HCT116 (cell line): ENCODE measurements around the gene PDCD5. TPM values are rescaled to one million over a fixed set of nuclear protein-coding genes. Genes with fewer than 3 reads are reported as not detected.

Experiments used
- ATAC-seq: fragments of 200-7000 bp; cut with Tn5 transposase; 2 replicates; pipeline ENCODE4 v1.9.1; 2020; ENCODE audit warnings: mild to moderate bottlenecking, moderate library complexity
- BruUV-seq: library from RNA; stranded (reverse); fragments of 400-500 nt; replicated peaks from 2 replicates; lab custom pipeline; 2021; lab: Mats Ljungman, UMichigan
- CTCF ChIA-PET: fragments of 300-600 bp; sonication (Branson Sonifier 250); formaldehyde crosslinking; loops from one replicate; lab custom pipeline; 2021; ENCODE audit warnings: antibody characterized with exemption; lab: Charles Lee
- POLR2A ChIA-PET: fragments of 300-600, 350-600 bp; sonication (Branson Sonifier 250); formaldehyde crosslinking; loops from one replicate; lab custom pipeline; 2021; ENCODE audit warnings: antibody characterized with exemption; lab: Charles Lee
- RAD21 ChIA-PET, 2 experiments: fragments of 300-600 bp; sonication (Branson Sonifier 250); formaldehyde crosslinking; loops; one replicate each; lab custom pipeline; 2023; ENCODE audit warnings: low total read pairs in 2 of 2; ENCODE audit not compliant: uncharacterized antibody in 2 of 2, unreplicated experiment in 2 of 2, low non-redundant PET in 1 of 2; lab: Charles Lee
- DNase-seq: peaks from one replicate; pipeline ENCODE4 v3.0.0-alpha.2; 2010; ENCODE audit warnings: low read depth, low spot score
- H2AFZ ChIP-seq: fragments of 200-600 bp; shearing (Covaris generic), sonication (generic); 2 replicates; pipeline ENCODE4 v1.6.1; 2017; ENCODE audit warnings: low read depth, mixed run types, mixed read lengths, antibody characterized with exemption, low read length; ENCODE audit not compliant: poor library complexity, severe bottlenecking
- H3K27ac ChIP-seq: 2 replicates; pipeline ENCODE4 v1.5.1; 2012; ENCODE audit warnings: low read depth, low read length
- H3K27me3 ChIP-seq: fragments of 200-600 bp; sonication (generic); 2 replicates; pipeline ENCODE4 v1.6.1; 2016; ENCODE audit warnings: mixed run types, low read length, mixed read lengths; ENCODE audit not compliant: insufficient read depth
- H3K36me3 ChIP-seq, 2 experiments: fragments of 200-500 bp in 1 of 2; fragments of 200-600 bp in 1 of 2; sonication (Bioruptor generic) in 1 of 2; sonication (generic) in 1 of 2; 2 replicates each; pipeline versions ENCODE4 v1.5.1 to v1.6.1; 2014 to 2016; ENCODE audit warnings: low read length in 2 of 2, inconsistent platforms in 1 of 2, mixed read lengths in 1 of 2, mixed run types in 1 of 2; ENCODE audit not compliant: insufficient read depth in 2 of 2, control insufficient read depth in 1 of 2
- H3K4me1 ChIP-seq, 2 experiments: fragments of 200-600 bp in 1 of 2; sonication (generic) in 1 of 2; 2 replicates each; pipeline versions ENCODE4 v1.5.1 to v1.6.1; 2012 to 2017; ENCODE audit warnings: low read length in 2 of 2, inconsistent platforms in 1 of 2, mild to moderate bottlenecking in 1 of 2, mixed read lengths in 1 of 2, mixed run types in 1 of 2, moderate library complexity in 1 of 2; ENCODE audit not compliant: insufficient read depth in 2 of 2, control insufficient read depth in 1 of 2
- H3K4me2 ChIP-seq: fragments of 200-600 bp; sonication (generic); 2 replicates; pipeline ENCODE4 v1.6.1; 2017; ENCODE audit warnings: mixed run types, low read length, mixed read lengths
- H3K4me3 ChIP-seq, 2 experiments: fragments of 200-600 bp in 1 of 2; sonication (generic) in 1 of 2; replicated peaks in 1 of 2; 2 replicates each; pipeline ENCODE4 v1.5.1; 2011 to 2016; ENCODE audit warnings: low read length in 2 of 2, control low read depth in 1 of 2, low read depth in 1 of 2, mild to moderate bottlenecking in 1 of 2, mixed read lengths in 1 of 2, mixed run types in 1 of 2
- H3K79me2 ChIP-seq: fragments of 200-600 bp; sonication (generic); 2 replicates; pipeline ENCODE4 v1.6.1; 2017; ENCODE audit warnings: mild to moderate bottlenecking, mixed run types, low read length, moderate library complexity, mixed read lengths; ENCODE audit not compliant: insufficient read depth
- H3K9ac ChIP-seq: fragments of 200-600 bp; sonication (generic); 2 replicates; pipeline ENCODE4 v1.6.1; 2016; ENCODE audit warnings: low read length, mixed read lengths
- H3K9me2 ChIP-seq: fragments of 200-600 bp; sonication (generic), shearing (Covaris generic); 2 replicates; pipeline ENCODE4 v1.6.1; 2017; ENCODE audit warnings: mixed run types, mild to moderate bottlenecking, moderate library complexity; ENCODE audit not compliant: insufficient read depth
- H3K9me3 ChIP-seq, 2 experiments: fragments of 200-500 bp in 1 of 2; fragments of 200-600 bp in 1 of 2; sonication (Bioruptor generic) in 1 of 2; sonication (generic) in 1 of 2; 2 replicates each; pipeline ENCODE4 v1.6.1; 2014 to 2017; ENCODE audit warnings: low read length in 2 of 2, mixed read lengths in 2 of 2, inconsistent platforms in 1 of 2, low read depth in 1 of 2, mild to moderate bottlenecking in 1 of 2, mixed run types in 1 of 2, moderate library complexity in 1 of 2; ENCODE audit not compliant: control insufficient read depth in 1 of 2, insufficient read depth in 1 of 2
- H4K20me1 ChIP-seq: fragments of 200-600 bp; sonication (generic), shearing (Covaris generic); 2 replicates; pipeline ENCODE4 v1.6.1; 2017; ENCODE audit warnings: mixed run types, mild to moderate bottlenecking, moderate library complexity; ENCODE audit not compliant: insufficient read depth
- CBX3 ChIP-seq: IDR thresholded peaks from 2 replicates; pipeline ENCODE4 v1.6.1; 2012; ENCODE audit warnings: low read depth
- CEBPB ChIP-seq: IDR thresholded peaks from 2 replicates; pipeline ENCODE4 v1.6.1; 2012; ENCODE audit warnings: low read depth
- EGR1 ChIP-seq: IDR thresholded peaks from 2 replicates; pipeline ENCODE4 v1.6.1; 2012; ENCODE audit warnings: low read depth
- ELF1 ChIP-seq: IDR thresholded peaks from 2 replicates; pipeline ENCODE4 v1.6.1; 2012; ENCODE audit warnings: low read depth, borderline replicate concordance
- EZH2 ChIP-seq: fragments of 200-600 bp; sonication (generic); IDR thresholded peaks from 2 replicates; pipeline ENCODE4 v1.6.1; 2017; ENCODE audit warnings: antibody characterized with exemption, mixed run types
- FOSL1 ChIP-seq: IDR thresholded peaks from 2 replicates; pipeline ENCODE4 v1.6.1; 2012; ENCODE audit warnings: low read depth
- POLR2AphosphoS5 ChIP-seq: IDR thresholded peaks from 2 replicates; pipeline ENCODE4 v1.6.1; 2011; ENCODE audit warnings: mild to moderate bottlenecking, low read depth, low read length, moderate library complexity
- SIN3A ChIP-seq: IDR thresholded peaks from 2 replicates; pipeline ENCODE4 v1.6.1; 2012; ENCODE audit warnings: low read depth
- SRF ChIP-seq: IDR thresholded peaks from 2 replicates; pipeline ENCODE4 v1.6.1; 2012; ENCODE audit warnings: low read depth
- TCF7L2 ChIP-seq: IDR thresholded peaks from 2 replicates; pipeline ENCODE4 v1.7.0; 2011; ENCODE audit warnings: borderline replicate concordance, inconsistent platforms; ENCODE audit not compliant: insufficient read depth, insufficient read length; ENCODE audit errors: extremely low read depth
- YY1 ChIP-seq: IDR thresholded peaks from 2 replicates; pipeline ENCODE4 v1.6.1; 2011; ENCODE audit warnings: low read length, low read depth, moderate library complexity, mild to moderate bottlenecking; ENCODE audit not compliant: insufficient replicate concordance; ENCODE audit errors: extremely low read depth
- ZFX ChIP-seq: fragments of 450-650 bp; IDR thresholded peaks from 2 replicates; pipeline ENCODE4 v1.6.1; 2017
- ZNF274 ChIP-seq: fragments of 200-500 bp; sonication (Bioruptor generic); IDR thresholded peaks from 2 replicates; pipeline ENCODE4 v1.6.1; 2014; ENCODE audit warnings: mild to moderate bottlenecking, low read depth, low read length, inconsistent platforms
- intact Hi-C: fragments of 100-400 bp; cut with micrococcal nuclease; formaldehyde crosslinking; loops from 2 replicates; pipeline ENCODE4 v1.10.0; 2022
- total RNA-seq: library from RNA; stranded (reverse); gene quantifications from one replicate; pipeline ENCODE4 v1.2.1, GENCODE V29; 2021; ENCODE audit not compliant: unreplicated experiment
- TF ChIP-seq, protein P1 (sequence below): IDR thresholded peaks from 2 replicates; pipeline ENCODE4 v1.6.1; 2012
- TF ChIP-seq, protein P2 (sequence below), 3 experiments: fragments of 200-600 bp in 1 of 3; sonication (generic) in 1 of 3; IDR thresholded peaks in 2 of 3; conservative IDR thresholded peaks in 1 of 3; 2 replicates each; pipeline ENCODE4 v1.5.1; 2012 to 2017; ENCODE audit warnings: low read depth in 2 of 3, low read length in 2 of 3, antibody characterized with exemption in 1 of 3, borderline replicate concordance in 1 of 3, control low read depth in 1 of 3, mild to moderate bottlenecking in 1 of 3, mixed read lengths in 1 of 3, mixed run types in 1 of 3, moderate library complexity in 1 of 3; ENCODE audit not compliant: insufficient read depth in 1 of 3
- TF ChIP-seq, protein P3 (sequence below): IDR thresholded peaks from 2 replicates; pipeline ENCODE4 v1.6.1; 2012; ENCODE audit warnings: low read depth
- TF ChIP-seq, protein P4 (sequence below): IDR thresholded peaks from 2 replicates; pipeline ENCODE4 v1.6.1; 2011; ENCODE audit warnings: mild to moderate bottlenecking, low read length, moderate library complexity; ENCODE audit not compliant: insufficient replicate concordance; ENCODE audit errors: extremely low read depth

PDCD5 gene
- total RNA-seq, 1 experiment from 2014 or later = 143 TPM

DNA sequence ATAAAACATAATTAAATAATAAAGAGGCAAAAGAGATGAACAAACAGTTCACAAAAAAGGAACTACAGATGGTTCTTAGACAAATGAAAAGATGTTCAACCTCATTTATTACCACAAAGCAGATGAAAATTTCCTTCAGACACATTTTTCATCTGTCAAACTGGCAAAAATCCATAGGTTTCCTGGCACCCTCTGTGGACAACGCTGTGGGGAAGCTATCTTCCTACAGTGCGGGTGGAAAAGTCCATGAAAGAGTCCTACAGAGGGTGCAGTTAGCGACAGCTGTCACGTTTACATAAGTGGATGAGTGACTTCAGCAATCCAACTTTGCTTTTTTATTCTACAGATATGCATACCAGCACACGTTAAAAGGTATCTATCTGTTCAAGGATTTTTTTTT, 30.3 kb upstream of the PDCD5 start:
- CTCF ChIA-PET = no interaction called here
- POLR2A ChIA-PET = no interaction called here
- Histone ChIP-seq H3K27me3 (no peaks in the 10 kb centered on the region), H3K9me2 (no peaks in the 10 kb centered on the region), H3K79me2 (no peaks in the 10 kb centered on the region), H3K36me3 (no peaks in the 10 kb centered on the region), H3K4me3 (no peak overlapping the region), H3K4me1 (no peaks in the 10 kb centered on the region), H3K4me2 (no peak overlapping the region), H4K20me1 (no peaks in the 10 kb centered on the region), H3K27ac (no peak overlapping the region), H2AFZ (no peak overlapping the region), H3K9me3 (no peaks in the 10 kb centered on the region), H3K9ac (no peak overlapping the region)
- DNase-seq = no peak
- TF ChIP-seq FOSL1 (no peak), CBX3 (no peak), EGR1 (no peak), ZFX (no peak), SIN3A (no peak), TCF7L2 (no peak), POLR2AphosphoS5 (no peak), EZH2 (no peak), ELF1 (no peak), SRF (no peak), YY1 (no peak), CEBPB (no peak), ZNF274 (no peak)
- TF ChIP-seq, protein P1, sequence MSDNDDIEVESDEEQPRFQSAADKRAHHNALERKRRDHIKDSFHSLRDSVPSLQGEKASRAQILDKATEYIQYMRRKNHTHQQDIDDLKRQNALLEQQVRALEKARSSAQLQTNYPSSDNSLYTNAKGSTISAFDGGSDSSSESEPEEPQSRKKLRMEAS = no peak
- TF ChIP-seq, protein P2, sequence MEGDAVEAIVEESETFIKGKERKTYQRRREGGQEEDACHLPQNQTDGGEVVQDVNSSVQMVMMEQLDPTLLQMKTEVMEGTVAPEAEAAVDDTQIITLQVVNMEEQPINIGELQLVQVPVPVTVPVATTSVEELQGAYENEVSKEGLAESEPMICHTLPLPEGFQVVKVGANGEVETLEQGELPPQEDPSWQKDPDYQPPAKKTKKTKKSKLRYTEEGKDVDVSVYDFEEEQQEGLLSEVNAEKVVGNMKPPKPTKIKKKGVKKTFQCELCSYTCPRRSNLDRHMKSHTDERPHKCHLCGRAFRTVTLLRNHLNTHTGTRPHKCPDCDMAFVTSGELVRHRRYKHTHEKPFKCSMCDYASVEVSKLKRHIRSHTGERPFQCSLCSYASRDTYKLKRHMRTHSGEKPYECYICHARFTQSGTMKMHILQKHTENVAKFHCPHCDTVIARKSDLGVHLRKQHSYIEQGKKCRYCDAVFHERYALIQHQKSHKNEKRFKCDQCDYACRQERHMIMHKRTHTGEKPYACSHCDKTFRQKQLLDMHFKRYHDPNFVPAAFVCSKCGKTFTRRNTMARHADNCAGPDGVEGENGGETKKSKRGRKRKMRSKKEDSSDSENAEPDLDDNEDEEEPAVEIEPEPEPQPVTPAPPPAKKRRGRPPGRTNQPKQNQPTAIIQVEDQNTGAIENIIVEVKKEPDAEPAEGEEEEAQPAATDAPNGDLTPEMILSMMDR (IDR thresholded peaks at IDR 0.05 in 2 of 3, conservative IDR thresholded peaks at IDR 0.05 in 1 of 3; ENCODE audit: borderline replicate concordance in 1 of 3, insufficient read depth in 1 of 3, low read depth in 2 of 3, low read length in 2 of 3) = no peak
- TF ChIP-seq, protein P3, sequence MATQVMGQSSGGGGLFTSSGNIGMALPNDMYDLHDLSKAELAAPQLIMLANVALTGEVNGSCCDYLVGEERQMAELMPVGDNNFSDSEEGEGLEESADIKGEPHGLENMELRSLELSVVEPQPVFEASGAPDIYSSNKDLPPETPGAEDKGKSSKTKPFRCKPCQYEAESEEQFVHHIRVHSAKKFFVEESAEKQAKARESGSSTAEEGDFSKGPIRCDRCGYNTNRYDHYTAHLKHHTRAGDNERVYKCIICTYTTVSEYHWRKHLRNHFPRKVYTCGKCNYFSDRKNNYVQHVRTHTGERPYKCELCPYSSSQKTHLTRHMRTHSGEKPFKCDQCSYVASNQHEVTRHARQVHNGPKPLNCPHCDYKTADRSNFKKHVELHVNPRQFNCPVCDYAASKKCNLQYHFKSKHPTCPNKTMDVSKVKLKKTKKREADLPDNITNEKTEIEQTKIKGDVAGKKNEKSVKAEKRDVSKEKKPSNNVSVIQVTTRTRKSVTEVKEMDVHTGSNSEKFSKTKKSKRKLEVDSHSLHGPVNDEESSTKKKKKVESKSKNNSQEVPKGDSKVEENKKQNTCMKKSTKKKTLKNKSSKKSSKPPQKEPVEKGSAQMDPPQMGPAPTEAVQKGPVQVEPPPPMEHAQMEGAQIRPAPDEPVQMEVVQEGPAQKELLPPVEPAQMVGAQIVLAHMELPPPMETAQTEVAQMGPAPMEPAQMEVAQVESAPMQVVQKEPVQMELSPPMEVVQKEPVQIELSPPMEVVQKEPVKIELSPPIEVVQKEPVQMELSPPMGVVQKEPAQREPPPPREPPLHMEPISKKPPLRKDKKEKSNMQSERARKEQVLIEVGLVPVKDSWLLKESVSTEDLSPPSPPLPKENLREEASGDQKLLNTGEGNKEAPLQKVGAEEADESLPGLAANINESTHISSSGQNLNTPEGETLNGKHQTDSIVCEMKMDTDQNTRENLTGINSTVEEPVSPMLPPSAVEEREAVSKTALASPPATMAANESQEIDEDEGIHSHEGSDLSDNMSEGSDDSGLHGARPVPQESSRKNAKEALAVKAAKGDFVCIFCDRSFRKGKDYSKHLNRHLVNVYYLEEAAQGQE = no peak
- TF ChIP-seq, protein P4, sequence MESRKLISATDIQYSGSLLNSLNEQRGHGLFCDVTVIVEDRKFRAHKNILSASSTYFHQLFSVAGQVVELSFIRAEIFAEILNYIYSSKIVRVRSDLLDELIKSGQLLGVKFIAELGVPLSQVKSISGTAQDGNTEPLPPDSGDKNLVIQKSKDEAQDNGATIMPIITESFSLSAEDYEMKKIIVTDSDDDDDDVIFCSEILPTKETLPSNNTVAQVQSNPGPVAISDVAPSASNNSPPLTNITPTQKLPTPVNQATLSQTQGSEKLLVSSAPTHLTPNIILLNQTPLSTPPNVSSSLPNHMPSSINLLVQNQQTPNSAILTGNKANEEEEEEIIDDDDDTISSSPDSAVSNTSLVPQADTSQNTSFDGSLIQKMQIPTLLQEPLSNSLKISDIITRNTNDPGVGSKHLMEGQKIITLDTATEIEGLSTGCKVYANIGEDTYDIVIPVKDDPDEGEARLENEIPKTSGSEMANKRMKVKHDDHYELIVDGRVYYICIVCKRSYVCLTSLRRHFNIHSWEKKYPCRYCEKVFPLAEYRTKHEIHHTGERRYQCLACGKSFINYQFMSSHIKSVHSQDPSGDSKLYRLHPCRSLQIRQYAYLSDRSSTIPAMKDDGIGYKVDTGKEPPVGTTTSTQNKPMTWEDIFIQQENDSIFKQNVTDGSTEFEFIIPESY = no peak
- ATAC-seq = no peak
- intact Hi-C loops = no loop called here
- RAD21 ChIA-PET = no interaction called here
- BruUV-seq = no TSS peak
